GM12864 (cell line): Measurements from ENCODE around the gene DPP7.

ENCODE experiments used
- DNase-seq: peaks from one replicate; pipeline ENCODE4 v3.0.0-alpha.2; 2011; ENCODE audit warnings: low read depth
- H3K4me3 ChIP-seq: 2 replicates; pipeline ENCODE4 v1.5.1; 2011; ENCODE audit warnings: mild to moderate bottlenecking, low read depth, low read length, control low read depth
- TF ChIP-seq, protein P1 (sequence below): IDR thresholded peaks from 2 replicates; pipeline ENCODE4 v1.5.1; 2011; ENCODE audit warnings: low read depth, mild to moderate bottlenecking, moderate library complexity, low read length, control low read depth, inconsistent platforms; ENCODE audit errors: missing control alignments

Gene DPP7

DNA sequence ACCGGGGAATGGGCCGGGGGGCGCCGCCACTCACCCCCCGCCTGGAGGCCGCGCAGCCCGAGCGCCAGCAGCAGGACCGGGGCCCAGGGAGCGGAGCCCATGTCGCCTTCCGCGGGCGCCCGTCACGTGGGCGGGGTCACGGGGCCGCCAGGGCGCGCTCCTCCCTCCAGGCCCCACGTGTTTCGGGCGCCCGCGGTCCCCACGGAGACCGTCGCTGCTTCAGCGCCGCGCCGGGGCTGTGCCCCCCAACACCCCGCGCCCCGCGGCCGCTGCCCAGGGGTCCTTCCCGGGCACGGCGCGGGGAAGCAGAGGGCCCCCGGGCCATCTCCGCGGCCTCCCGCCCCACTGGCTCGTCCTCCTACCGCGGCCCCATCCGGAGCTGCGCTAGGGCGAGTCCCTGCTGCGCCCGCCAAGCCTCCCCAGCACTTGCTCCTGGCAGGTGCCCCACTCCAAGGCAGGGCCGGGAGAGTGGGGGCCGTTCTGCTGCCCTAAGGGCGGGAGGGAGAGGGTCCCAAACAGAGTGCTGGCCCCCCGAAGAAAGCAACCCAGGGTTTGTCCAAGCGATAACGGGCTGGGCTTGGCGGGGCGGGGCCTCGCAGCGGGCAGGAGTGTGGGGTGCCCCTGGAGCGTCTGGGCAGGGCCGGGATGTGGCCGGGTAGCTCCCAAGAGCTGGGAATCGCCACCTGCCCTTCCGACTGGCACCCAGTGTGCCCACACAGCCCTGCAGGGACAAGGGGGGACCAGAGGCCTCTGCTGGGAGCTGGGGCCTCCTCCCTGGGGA, at the start of gene DPP7:
TSS of gene DPP7 (minus strand) at position 121 of the 781 bp plus-strand sequence. CDS start at position 101, 20 bp downstream.
- TF ChIP-seq, protein P1, sequence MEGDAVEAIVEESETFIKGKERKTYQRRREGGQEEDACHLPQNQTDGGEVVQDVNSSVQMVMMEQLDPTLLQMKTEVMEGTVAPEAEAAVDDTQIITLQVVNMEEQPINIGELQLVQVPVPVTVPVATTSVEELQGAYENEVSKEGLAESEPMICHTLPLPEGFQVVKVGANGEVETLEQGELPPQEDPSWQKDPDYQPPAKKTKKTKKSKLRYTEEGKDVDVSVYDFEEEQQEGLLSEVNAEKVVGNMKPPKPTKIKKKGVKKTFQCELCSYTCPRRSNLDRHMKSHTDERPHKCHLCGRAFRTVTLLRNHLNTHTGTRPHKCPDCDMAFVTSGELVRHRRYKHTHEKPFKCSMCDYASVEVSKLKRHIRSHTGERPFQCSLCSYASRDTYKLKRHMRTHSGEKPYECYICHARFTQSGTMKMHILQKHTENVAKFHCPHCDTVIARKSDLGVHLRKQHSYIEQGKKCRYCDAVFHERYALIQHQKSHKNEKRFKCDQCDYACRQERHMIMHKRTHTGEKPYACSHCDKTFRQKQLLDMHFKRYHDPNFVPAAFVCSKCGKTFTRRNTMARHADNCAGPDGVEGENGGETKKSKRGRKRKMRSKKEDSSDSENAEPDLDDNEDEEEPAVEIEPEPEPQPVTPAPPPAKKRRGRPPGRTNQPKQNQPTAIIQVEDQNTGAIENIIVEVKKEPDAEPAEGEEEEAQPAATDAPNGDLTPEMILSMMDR, result no peak
- no peak for DNase-seq
- peak within 1 kb of the TSS; percentile 60 for H3K4me3 ChIP-seq

DNA sequence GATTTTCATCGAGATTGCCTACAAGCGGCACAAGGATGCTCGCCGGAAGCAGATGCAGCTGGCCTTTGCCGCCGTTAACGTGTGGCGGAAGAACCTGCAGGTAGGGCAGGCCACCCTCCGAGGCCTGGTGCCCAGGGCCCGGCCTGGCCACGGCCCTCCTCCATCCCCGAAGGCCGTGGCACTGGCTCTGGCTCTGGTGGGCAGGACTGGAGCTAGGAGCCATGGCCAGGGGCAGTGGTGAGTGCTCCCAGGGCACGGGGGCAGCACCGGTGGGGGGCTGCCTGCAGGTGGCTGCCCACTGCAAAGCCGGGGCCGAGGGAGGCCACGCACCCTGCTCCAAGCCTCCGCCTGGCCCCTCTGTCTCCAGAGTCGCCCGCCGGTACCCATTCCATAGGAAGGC, 49.3 kb upstream of the DPP7 start:
- H3K4me3 ChIP-seq, result no peak overlapping the region
- no peak for DNase-seq
- TF ChIP-seq, protein P1, result no peak

DNA sequence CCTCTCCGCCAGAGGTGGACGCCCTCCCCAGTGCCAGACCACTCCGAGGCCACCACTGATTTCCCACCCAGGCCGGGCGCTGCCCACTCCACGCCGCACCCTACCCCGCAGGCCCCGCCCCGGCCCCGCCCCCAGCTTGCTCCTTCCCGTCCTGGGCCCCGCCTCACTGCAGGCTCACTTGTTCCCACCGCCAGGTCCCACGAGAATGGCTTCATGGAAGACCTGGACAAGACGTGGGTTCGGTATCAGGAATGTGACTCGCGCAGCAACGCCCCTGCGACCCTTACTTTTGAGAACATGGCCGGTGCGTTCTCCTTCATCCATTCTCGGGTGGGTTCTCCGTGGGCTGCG, 48.8 kb upstream of the DPP7 start:
- H3K4me3 ChIP-seq, result no peak overlapping the region
- TF ChIP-seq, protein P1, result no peak
- DNase-seq, result no peak

DNA sequence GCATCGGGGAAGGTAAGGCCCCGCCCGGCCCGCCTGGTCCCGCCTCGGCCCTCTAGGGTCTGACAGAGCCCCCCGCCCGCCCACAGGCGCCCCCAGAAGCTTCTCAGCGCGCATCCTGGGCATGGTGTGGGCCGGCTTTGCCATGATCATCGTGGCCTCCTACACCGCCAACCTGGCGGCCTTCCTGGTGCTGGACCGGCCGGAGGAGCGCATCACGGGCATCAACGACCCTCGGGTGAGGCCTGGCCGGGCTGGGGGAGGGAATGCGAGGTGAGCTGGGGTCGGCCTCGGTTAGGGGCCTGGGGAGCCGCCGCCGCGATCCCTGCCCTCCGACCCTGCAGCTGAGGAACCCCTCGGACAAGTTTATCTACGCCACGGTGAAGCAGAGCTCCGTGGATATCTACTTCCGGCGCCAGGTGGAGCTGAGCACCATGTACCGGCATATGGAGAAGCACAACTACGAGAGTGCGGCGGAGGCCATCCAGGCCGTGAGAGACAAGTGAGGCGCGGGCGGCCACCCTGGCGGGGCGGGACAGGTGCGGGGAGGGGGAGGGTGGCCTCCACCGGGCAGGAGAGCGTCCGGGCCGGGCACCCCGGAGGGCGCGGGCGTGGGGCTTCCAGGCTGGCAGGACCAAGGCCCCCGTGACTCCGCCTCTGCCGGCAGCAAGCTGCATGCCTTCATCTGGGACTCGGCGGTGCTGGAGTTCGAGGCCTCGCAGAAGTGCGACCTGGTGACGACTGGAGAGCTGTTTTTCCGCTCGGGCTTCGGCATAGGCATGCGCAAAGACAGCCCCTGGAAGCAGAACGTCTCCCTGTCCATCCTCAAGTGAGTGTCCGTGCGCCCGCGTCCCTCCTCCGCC, 48.2 kb upstream of the DPP7 start:
- TF ChIP-seq, protein P1, result no peak
- H3K4me3 ChIP-seq, result no peak overlapping the region
- no peak for DNase-seq

DNA sequence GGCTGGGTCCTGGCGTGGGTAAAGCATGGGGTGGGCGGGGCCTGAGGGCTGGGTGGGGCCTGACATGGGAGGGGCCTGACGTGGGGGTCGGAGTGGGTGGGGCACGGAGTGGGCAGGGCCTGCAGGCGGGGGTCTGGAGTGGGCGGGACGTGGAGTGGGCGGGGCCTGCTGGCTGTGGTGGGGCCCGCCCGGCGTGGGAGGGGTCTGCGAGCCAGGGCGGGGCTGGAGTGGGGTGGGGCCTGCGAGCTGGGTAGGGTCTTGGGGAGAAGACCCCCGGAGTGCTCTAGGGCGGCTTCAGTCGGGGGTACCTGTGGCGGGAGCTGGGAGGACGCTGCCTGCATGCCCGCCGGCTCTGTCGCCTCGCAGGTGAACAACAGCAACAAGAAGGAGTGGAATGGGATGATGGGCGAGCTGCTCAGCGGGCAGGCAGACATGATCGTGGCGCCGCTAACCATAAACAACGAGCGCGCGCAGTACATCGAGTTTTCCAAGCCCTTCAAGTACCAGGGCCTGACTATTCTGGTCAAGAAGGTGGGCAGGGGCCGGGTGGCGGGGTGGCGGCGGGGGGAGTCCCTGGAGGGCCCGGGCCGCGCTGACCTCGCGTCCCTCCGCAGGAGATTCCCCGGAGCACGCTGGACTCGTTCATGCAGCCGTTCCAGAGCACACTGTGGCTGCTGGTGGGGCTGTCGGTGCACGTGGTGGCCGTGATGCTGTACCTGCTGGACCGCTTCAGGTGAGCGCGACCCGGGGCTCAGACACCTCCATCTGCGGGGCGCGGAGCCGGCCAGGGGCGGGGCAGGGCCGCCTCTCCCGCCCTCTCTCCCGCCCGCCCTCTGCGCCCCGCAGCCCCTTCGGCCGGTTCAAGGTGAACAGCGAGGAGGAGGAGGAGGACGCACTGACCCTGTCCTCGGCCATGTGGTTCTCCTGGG, 47.3 kb upstream of the DPP7 start:
- DNase-seq, result no peak
- TF ChIP-seq, protein P1, result no peak
- no peak overlapping the region for H3K4me3 ChIP-seq

DNA sequence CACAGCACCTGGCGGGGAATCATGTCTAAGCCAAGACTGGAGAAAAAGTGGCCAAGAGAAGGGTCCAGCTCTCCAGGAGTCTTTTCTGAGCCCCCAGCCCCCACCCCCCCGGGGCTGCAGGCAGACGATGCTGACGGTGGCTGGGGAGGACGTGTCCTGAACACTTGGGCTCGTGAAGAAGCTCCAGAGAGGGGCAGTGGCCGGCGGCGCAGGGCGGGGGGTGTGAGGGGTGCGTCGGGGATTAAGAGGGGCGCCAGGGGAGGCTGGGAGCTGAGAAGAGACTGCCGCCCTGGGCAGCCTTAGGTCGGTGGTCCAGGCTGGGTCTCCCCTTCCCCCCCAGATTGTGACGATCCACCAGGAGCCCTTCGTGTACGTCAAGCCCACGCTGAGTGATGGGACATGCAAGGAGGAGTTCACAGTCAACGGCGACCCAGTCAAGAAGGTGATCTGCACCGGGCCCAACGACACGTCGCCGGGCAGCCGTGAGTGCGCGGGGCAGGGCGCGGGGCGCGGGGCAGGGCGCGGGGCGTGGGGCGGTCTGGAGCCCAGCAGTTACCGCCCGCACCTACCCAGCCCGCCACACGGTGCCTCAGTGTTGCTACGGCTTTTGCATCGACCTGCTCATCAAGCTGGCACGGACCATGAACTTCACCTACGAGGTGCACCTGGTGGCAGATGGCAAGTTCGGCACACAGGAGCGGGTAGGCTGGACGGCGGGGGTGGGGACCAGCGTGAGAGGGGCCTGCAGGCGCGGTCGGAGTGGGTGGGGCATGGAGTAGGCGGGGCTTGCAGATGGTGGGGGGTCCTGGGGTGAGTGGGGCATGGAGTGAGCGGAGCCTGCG, 46.4 kb upstream of the DPP7 start:
- no peak overlapping the region for H3K4me3 ChIP-seq
- TF ChIP-seq, protein P1, result no peak
- no peak for DNase-seq
